ENCODE results near the gene CRYAB. TPM values are rescaled to one million over a fixed set of nuclear protein-coding genes. Genes with fewer than 3 reads are reported as not detected.
"Not testable (repeated sequence)": the region's sequence is repeated elsewhere in the genome, so short reads cannot be mapped to it uniquely, and the experiment has no call there.

The CRYAB gene
- polyA plus RNA-seq, 4 donors, result 12.4 to 260 (median 45.0) TPM

DNA sequence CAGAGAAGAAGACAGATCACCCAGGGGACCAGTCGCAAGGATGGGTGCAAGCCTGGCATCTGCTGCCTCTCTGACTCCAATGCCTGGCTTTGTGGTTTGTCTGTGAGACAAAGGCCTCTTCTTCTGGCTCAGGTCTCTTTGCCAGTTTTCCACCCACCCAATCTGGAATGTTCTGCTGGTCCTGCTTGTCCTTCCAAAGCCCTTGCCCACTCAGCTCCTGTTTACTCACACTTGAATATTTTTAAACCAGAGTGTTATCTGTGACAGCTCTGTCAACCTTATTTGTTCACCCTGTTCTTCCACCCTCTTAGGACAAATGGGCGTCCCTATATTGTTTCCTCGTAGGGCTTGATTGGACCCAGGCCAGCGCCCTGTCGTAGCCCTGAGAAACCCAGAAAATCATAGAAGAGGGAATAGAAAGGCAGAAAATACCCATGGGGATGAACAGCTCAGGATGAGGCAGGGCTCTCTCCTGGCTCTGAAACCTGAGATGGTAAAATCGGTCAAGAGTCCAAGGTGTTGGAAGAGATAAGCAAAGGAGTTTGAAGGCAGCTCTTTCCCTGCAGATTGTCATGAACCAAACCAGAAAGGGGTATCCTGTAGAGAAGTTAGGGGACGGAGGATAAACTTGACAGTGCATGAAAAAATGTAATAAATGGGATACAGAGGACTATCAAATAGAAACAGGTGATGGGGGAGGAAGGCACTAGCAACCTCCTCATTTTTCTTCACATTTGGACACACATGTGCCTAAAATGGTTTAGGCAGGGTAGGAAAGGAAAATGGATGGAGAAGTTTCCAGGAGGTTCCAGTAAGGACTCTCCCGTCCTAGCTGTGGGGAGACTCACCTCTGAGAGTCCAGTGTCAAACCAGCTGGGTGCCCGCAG is 651 bp downstream of the CRYAB start:
- peak; percentile 30 to 53 for DNase-seq
- 31 to 57% (median 42%) methylated on average over 9 of the region's 9 CpGs for WGBS, 3 donors
- Histone ChIP-seq H3K36me3 (ENCODE audit: control insufficient read depth in 3 of 3, insufficient read depth in 2 of 3, low read depth in 1 of 3, low read length in 3 of 3) (no peaks in the 10 kb centered on the region), H3K4me3 (ENCODE audit: low read depth in 1 of 3, low read length in 3 of 3) (peak overlapping the region in 1 of 3 donors; percentile 0), H3K27ac (ENCODE audit: low read depth in 1 of 3, low read length in 2 of 3) (peak overlapping the region in 2 of 3 donors; percentile 64 to 72), H3K4me1 (ENCODE audit: control insufficient read depth in 3 of 3, insufficient read depth in 2 of 3, low read depth in 1 of 3, low read length in 2 of 3) (peaks cover 0 to 20% (median 2%) of the 10 kb centered on the region in 3 donors), H3K9me3 (ENCODE audit: control insufficient read depth in 2 of 2, insufficient read depth in 1 of 2, low read depth in 1 of 2, low read length in 1 of 2) (no peaks in the 10 kb centered on the region), H3K27me3 (ENCODE audit: control insufficient read depth in 3 of 3, insufficient read depth in 3 of 3, low read length in 3 of 3) (peaks cover 0 to 16% (median 0%) of the 10 kb centered on the region in 3 donors)
- no peak for FAIRE-seq

DNA sequence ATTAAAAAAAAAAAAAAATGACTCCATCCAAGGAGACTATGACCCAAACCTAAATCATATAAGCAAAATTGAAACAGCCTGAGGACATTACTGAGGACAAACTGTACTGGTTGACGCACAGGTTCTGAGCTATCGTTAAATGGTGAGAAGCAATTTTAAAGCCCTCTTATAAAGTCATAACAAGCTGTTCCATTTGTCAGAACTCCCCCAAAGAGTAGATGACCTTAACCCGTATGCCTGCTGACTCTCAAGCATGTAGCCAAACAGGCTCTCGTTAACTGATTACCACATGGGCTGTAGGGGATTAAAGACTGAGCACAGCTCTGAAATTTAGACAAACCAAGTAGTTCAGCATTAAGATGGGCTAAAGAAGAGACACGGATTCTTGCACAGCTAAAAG is 2.2 kb downstream of the CRYAB start:
- no peak for DNase-seq

DNA sequence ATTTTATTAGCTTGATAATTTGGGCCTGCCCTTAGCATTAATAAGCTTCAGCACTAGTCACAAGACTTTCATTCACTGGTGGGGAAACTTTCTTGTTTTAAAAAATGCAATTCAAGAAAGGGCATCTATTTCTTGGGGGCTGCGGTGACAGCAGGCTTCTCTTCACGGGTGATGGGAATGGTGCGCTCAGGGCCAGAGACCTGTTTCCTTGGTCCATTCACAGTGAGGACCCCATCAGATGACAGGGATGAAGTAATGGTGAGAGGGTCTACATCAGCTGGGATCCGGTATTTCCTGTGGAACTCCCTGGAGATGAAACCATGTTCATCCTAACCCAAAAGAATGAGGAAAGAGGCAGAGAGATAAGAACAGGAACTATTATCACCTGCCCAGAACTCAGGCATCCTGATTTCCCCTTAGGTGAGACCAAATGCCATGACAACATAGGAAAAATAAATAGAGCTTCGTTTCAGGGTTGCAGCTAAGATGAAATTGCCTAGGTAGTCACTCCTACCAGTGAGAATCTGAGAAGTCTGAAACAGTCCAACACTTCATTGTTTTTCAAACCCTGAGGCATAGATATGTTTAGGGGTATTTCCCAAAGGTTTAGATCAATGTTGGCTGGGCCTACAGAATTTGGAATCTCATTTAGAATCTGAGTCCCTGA is 2.8 kb downstream of the CRYAB start:
- peaks cover 0 to 16% (median 0%) of the 10 kb centered on the region in 3 donors for H3K27me3 ChIP-seq (ENCODE audit: control insufficient read depth in 3 of 3, insufficient read depth in 3 of 3, low read length in 3 of 3)
- DNase-seq (no peak), FAIRE-seq (no peak)
- peaks cover 0 to 20% (median 2%) of the 10 kb centered on the region in 3 donors for H3K4me1 ChIP-seq (ENCODE audit: control insufficient read depth in 3 of 3, insufficient read depth in 2 of 3, low read depth in 1 of 3, low read length in 2 of 3)
- 80 to 84% (median 82%) methylated on average over 5 of the region's 5 CpGs for WGBS, 3 donors
- H3K9me3 ChIP-seq (ENCODE audit: control insufficient read depth in 2 of 2, insufficient read depth in 1 of 2, low read depth in 1 of 2, low read length in 1 of 2), result no peaks in the 10 kb centered on the region
- no peak overlapping the region for H3K27ac ChIP-seq (ENCODE audit: low read depth in 1 of 3, low read length in 2 of 3)
- H3K4me3 ChIP-seq (ENCODE audit: low read depth in 1 of 3, low read length in 3 of 3), result no peak overlapping the region
- H3K36me3 ChIP-seq (ENCODE audit: control insufficient read depth in 3 of 3, insufficient read depth in 2 of 3, low read depth in 1 of 3, low read length in 3 of 3), result no peaks in the 10 kb centered on the region

More for the DNA sequence above, 2.2 kb downstream of the CRYAB start:
- peaks cover 0 to 20% (median 2%) of the 10 kb centered on the region in 3 donors for H3K4me1 ChIP-seq (ENCODE audit: control insufficient read depth in 3 of 3, insufficient read depth in 2 of 3, low read depth in 1 of 3, low read length in 2 of 3)
- no peaks in the 10 kb centered on the region for H3K9me3 ChIP-seq (ENCODE audit: control insufficient read depth in 2 of 2, insufficient read depth in 1 of 2, low read depth in 1 of 2, low read length in 1 of 2)
- 82 to 91% (median 86%) methylated on average over 5 of the region's 5 CpGs for WGBS, 3 donors
- H3K27ac ChIP-seq (ENCODE audit: low read depth in 1 of 3, low read length in 2 of 3), result no peak overlapping the region
- no peak overlapping the region for H3K4me3 ChIP-seq (ENCODE audit: low read depth in 1 of 3, low read length in 3 of 3)
- H3K27me3 ChIP-seq (ENCODE audit: control insufficient read depth in 3 of 3, insufficient read depth in 3 of 3, low read length in 3 of 3), result peaks cover 0 to 16% (median 0%) of the 10 kb centered on the region in 3 donors
- no peak for FAIRE-seq
- H3K36me3 ChIP-seq (ENCODE audit: control insufficient read depth in 3 of 3, insufficient read depth in 2 of 3, low read depth in 1 of 3, low read length in 3 of 3), result no peaks in the 10 kb centered on the region

DNA sequence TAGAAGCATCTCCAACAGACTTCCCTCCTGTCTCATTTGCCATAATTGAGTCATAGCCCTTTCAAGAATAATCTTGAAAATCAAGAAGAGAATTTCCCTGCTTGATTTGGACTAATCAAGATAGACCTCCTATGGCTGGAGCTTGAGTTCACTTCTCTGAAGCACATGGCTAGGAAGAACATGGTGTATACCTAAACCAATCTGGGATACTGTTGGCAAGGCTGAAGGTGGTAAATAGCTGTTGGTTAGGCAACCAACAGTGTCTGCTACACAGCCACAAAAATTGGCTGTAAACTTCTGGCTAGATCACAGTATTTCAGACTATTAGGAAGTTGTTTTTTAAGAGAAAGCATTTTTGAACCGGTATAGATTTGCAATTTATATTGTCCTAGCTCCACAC is 4.9 kb downstream of the CRYAB start:
- no peak overlapping the region for H3K4me3 ChIP-seq (ENCODE audit: low read depth in 1 of 3, low read length in 3 of 3)
- peaks cover 0 to 3% (median 0%) of the 10 kb centered on the region in 3 donors for H3K27me3 ChIP-seq (ENCODE audit: control insufficient read depth in 3 of 3, insufficient read depth in 3 of 3, low read length in 3 of 3)
- WGBS, 3 donors, result 75 to 89% (median 85%) methylated on average over 1 of the region's 1 CpG
- H3K9me3 ChIP-seq (ENCODE audit: control insufficient read depth in 2 of 2, insufficient read depth in 1 of 2, low read depth in 1 of 2, low read length in 1 of 2), result no peaks in the 10 kb centered on the region
- DNase-seq, result no peak
- H3K36me3 ChIP-seq (ENCODE audit: control insufficient read depth in 3 of 3, insufficient read depth in 2 of 3, low read depth in 1 of 3, low read length in 3 of 3), result no peaks in the 10 kb centered on the region
- no peak overlapping the region for H3K27ac ChIP-seq (ENCODE audit: low read depth in 1 of 3, low read length in 2 of 3)
- peaks cover 0 to 9% (median 0%) of the 10 kb centered on the region in 3 donors for H3K4me1 ChIP-seq (ENCODE audit: control insufficient read depth in 3 of 3, insufficient read depth in 2 of 3, low read depth in 1 of 3, low read length in 2 of 3)
- FAIRE-seq, result no peak

DNA sequence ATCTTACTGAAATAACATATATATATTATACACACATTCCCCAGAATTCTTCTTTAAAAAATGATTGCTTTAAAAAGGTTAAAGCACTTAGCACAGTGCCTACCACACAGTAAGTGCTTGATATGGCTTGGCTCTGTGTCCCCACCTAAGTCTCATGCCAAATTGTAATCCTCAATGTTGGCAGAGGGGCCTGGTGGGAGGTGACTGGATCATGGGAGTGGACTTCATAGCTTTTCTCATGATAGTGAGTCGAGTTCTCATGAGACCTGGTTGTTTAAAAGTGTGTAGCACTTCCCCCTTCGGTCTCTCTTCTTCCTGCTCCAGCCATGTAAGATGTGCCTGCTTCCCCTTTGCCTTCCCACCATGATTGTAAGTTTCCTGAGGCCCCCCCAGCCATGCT is 6.2 kb downstream of the CRYAB start:
- H3K9me3 ChIP-seq (ENCODE audit: control insufficient read depth in 2 of 2, insufficient read depth in 1 of 2, low read depth in 1 of 2, low read length in 1 of 2), result no peaks in the 10 kb centered on the region
- no peaks in the 10 kb centered on the region for H3K27me3 ChIP-seq (ENCODE audit: control insufficient read depth in 3 of 3, insufficient read depth in 3 of 3, low read length in 3 of 3)
- H3K27ac ChIP-seq (ENCODE audit: low read depth in 1 of 3, low read length in 2 of 3), result no peak overlapping the region
- WGBS, 3 donors, result 66 to 79% (median 71%) methylated on average over 2 of the region's 2 CpGs
- FAIRE-seq, result no peak
- no peaks in the 10 kb centered on the region for H3K36me3 ChIP-seq (ENCODE audit: control insufficient read depth in 3 of 3, insufficient read depth in 2 of 3, low read depth in 1 of 3, low read length in 3 of 3)
- no peak for DNase-seq
- H3K4me1 ChIP-seq (ENCODE audit: control insufficient read depth in 3 of 3, insufficient read depth in 2 of 3, low read depth in 1 of 3, low read length in 2 of 3), result no peaks in the 10 kb centered on the region
- H3K4me3 ChIP-seq (ENCODE audit: low read depth in 1 of 3, low read length in 3 of 3), result no peak overlapping the region

DNA sequence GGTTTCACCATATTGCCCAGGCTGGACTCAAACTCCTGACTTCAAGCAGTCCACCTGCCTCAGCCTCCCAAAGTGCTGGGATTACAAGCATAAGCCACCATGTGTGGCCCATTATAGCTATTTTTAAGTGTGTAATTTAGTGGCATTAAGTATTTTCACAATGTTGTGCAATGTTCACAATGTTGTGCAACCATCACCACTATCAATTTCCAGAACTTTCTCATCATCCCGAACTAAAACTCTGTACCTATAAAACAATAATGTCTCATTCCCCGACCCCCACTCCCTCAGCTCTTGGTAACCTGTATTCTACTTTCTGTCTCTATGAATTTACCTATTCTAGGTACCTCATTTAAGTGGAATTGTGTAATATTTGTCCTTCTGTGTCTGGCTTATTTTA is 24.7 kb downstream of the CRYAB start:
- WGBS, 3 donors, result 83 to 86% (median 84%) methylated on average over 2 of the region's 2 CpGs

DNA sequence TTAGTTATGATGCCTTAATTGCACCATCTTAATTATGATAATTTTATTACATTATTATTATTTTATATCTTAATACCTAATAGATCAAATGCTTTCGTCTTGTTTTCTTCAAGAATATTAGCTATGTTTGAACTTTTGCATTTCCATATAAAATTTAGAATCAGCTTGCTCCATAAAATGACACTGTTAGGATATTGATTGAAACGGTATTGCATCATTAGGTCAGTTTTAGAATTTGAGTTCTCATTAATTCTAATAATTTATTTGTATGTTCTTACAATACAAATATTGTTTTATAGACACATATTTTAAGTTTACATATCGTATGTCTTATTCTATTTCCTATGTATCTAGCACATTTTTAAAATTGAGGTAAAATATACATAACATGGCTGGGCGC is 25.5 kb downstream of the CRYAB start:
- H3K27ac ChIP-seq (ENCODE audit: low read depth in 1 of 3, low read length in 2 of 3), result no peak overlapping the region
- H3K36me3 ChIP-seq (ENCODE audit: control insufficient read depth in 3 of 3, insufficient read depth in 2 of 3, low read depth in 1 of 3, low read length in 3 of 3), result no peaks in the 10 kb centered on the region
- H3K9me3 ChIP-seq (ENCODE audit: control insufficient read depth in 2 of 2, insufficient read depth in 1 of 2, low read depth in 1 of 2, low read length in 1 of 2), result no peaks in the 10 kb centered on the region
- H3K4me3 ChIP-seq (ENCODE audit: low read depth in 1 of 3, low read length in 3 of 3), result no peak overlapping the region
- H3K4me1 ChIP-seq (ENCODE audit: control insufficient read depth in 3 of 3, insufficient read depth in 2 of 3, low read depth in 1 of 3, low read length in 2 of 3), result no peaks in the 10 kb centered on the region
- no peak for DNase-seq
- no peak for FAIRE-seq
- WGBS, 3 donors, result 77 to 92% (median 89%) methylated on average over 4 of the region's 4 CpGs
- H3K27me3 ChIP-seq (ENCODE audit: control insufficient read depth in 3 of 3, insufficient read depth in 3 of 3, low read length in 3 of 3), result no peaks in the 10 kb centered on the region

More for the DNA sequence above, 24.7 kb downstream of the CRYAB start:
- Histone ChIP-seq H3K27ac (ENCODE audit: low read depth in 1 of 3, low read length in 2 of 3) (no peak overlapping the region), H3K36me3 (ENCODE audit: control insufficient read depth in 3 of 3, insufficient read depth in 2 of 3, low read depth in 1 of 3, low read length in 3 of 3) (no peaks in the 10 kb centered on the region), H3K9me3 (ENCODE audit: control insufficient read depth in 2 of 2, insufficient read depth in 1 of 2, low read depth in 1 of 2, low read length in 1 of 2) (peaks cover 0 to 3% of the 10 kb centered on the region in 2 donors), H3K4me3 (ENCODE audit: low read depth in 1 of 3, low read length in 3 of 3) (no peak overlapping the region), H3K4me1 (ENCODE audit: control insufficient read depth in 3 of 3, insufficient read depth in 2 of 3, low read depth in 1 of 3, low read length in 2 of 3) (no peaks in the 10 kb centered on the region), H3K27me3 (ENCODE audit: control insufficient read depth in 3 of 3, insufficient read depth in 3 of 3, low read length in 3 of 3) (no peaks in the 10 kb centered on the region)
- FAIRE-seq (no peak), DNase-seq (no peak)

DNA sequence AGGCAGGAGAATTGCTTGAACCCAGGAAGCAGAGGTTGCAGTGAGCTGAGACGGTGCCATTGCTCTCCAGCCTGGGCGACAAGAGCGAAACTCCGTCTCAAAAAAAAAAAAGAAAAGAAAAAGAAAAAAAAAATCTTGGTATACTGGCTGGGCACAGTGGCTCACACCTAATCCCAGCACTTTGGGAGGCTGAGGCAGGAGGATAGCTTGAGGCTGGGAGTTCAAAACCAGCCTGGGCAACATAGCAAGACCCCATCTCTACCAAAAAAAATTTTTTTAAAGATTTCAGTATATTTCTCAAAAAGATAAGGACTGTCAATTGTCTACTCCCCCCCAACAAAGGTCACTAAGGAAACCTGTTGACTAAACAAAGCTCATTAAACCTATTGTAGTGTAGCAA is 26.5 kb downstream of the CRYAB start:
- WGBS, 3 donors, result 78 to 96% (median 81%) methylated on average over 4 of the region's 4 CpGs
- H3K36me3 ChIP-seq (ENCODE audit: control insufficient read depth in 3 of 3, insufficient read depth in 2 of 3, low read depth in 1 of 3, low read length in 3 of 3); H3K4me3 ChIP-seq (ENCODE audit: low read depth in 1 of 3, low read length in 3 of 3); H3K4me1 ChIP-seq (ENCODE audit: control insufficient read depth in 3 of 3, insufficient read depth in 2 of 3, low read depth in 1 of 3, low read length in 2 of 3); FAIRE-seq; DNase-seq; H3K9me3 ChIP-seq (ENCODE audit: control insufficient read depth in 2 of 2, insufficient read depth in 1 of 2, low read depth in 1 of 2, low read length in 1 of 2); H3K27ac ChIP-seq (ENCODE audit: low read depth in 1 of 3, low read length in 2 of 3); H3K27me3 ChIP-seq (ENCODE audit: control insufficient read depth in 3 of 3, insufficient read depth in 3 of 3, low read length in 3 of 3): not testable (repeated sequence)

Data from small intestine (tissue), 7 donors.